Neuron (in vitro differentiated cells): Measurements from ENCODE around the gene CRADD.
"Not testable (repeated sequence)": the region's sequence is repeated elsewhere in the genome, so short reads cannot be mapped to it uniquely, and the experiment has no call there.

Experiments used
- H2AFZ ChIP-seq: one replicate; pipeline ENCODE4 v1.6.1; 2013; ENCODE audit warnings: low read depth, mild to moderate bottlenecking, inconsistent platforms, low read length, moderate library complexity
- H3K27me3 ChIP-seq: one replicate; pipeline ENCODE4 v1.6.1; 2013; ENCODE audit warnings: low read length; ENCODE audit not compliant: insufficient read depth
- H3K36me3 ChIP-seq: one replicate; pipeline ENCODE4 v1.6.1; 2013; ENCODE audit warnings: low read length; ENCODE audit not compliant: insufficient read depth
- H3K4me1 ChIP-seq: one replicate; pipeline ENCODE4 v1.6.1; 2013; ENCODE audit warnings: low read length; ENCODE audit not compliant: insufficient read depth
- H3K4me3 ChIP-seq: 2 replicates; pipeline ENCODE4 v1.5.1; 2013; ENCODE audit warnings: mild to moderate bottlenecking, low read length, moderate library complexity
- H3K9me3 ChIP-seq: one replicate; pipeline ENCODE4 v1.6.1; 2013; ENCODE audit warnings: low read length

The CRADD gene

GRCh38 chr12:93795352-93795751, 118.2 kb downstream of the CRADD start:
- H2AFZ ChIP-seq: no peak overlapping the region
- H3K36me3 ChIP-seq: no peaks in the 10 kb centered on the region
- H3K27me3 ChIP-seq: no peaks in the 10 kb centered on the region
- H3K4me1 ChIP-seq: no peaks in the 10 kb centered on the region
- no peak overlapping the region for H3K4me3 ChIP-seq
- no peaks in the 10 kb centered on the region for H3K9me3 ChIP-seq

GRCh38 chr12:93796729-93797128, 119.6 kb downstream of the CRADD start:
- no peaks in the 10 kb centered on the region for H3K27me3 ChIP-seq
- no peak overlapping the region for H3K4me3 ChIP-seq
- no peaks in the 10 kb centered on the region for H3K36me3 ChIP-seq
- H3K4me1 ChIP-seq: no peaks in the 10 kb centered on the region
- H2AFZ ChIP-seq: no peak overlapping the region
- H3K9me3 ChIP-seq: no peaks in the 10 kb centered on the region

GRCh38 chr12:93798279-93799151, 121.3 kb downstream of the CRADD start:
- Histone ChIP-seq H3K27me3 (no peaks in the 10 kb centered on the region), H3K36me3 (no peaks in the 10 kb centered on the region), H3K4me3 (no peak overlapping the region), H3K9me3 (no peaks in the 10 kb centered on the region), H3K4me1 (peaks cover 4% of the 10 kb centered on the region), H2AFZ (no peak overlapping the region)

- H2AFZ ChIP-seq, H3K9me3 ChIP-seq, H3K27me3 ChIP-seq, H3K36me3 ChIP-seq, H3K4me3 ChIP-seq: not testable (repeated sequence)
- H3K4me1 ChIP-seq: peaks cover 20% of the 10 kb centered on the region
These were observed 124.5 kb downstream of the CRADD start for GRCh38 chr12:93801666-93802065.

- Histone ChIP-seq H3K36me3 (no peaks in the 10 kb centered on the region), H3K27me3 (no peaks in the 10 kb centered on the region), H3K4me3 (no peak overlapping the region), H2AFZ (no peak overlapping the region), H3K9me3 (no peaks in the 10 kb centered on the region), H3K4me1 (peaks cover 20% of the 10 kb centered on the region)
These were observed 125.1 kb downstream of the CRADD start for GRCh38 chr12:93802293-93802692.

- H3K9me3 ChIP-seq: no peaks in the 10 kb centered on the region
These were observed 125.7 kb downstream of the CRADD start for GRCh38 chr12:93802698-93803423.

GRCh38 chr12:93803424-93803807, 126.2 kb downstream of the CRADD start:
- Histone ChIP-seq H3K9me3 (no peaks in the 10 kb centered on the region), H3K4me3 (no peak overlapping the region), H3K27me3 (no peaks in the 10 kb centered on the region), H3K36me3 (no peaks in the 10 kb centered on the region), H2AFZ (no peak overlapping the region), H3K4me1 (peaks cover 20% of the 10 kb centered on the region)

More at GRCh38 chr12:93802698-93803423, 125.7 kb downstream of the CRADD start:
- no peak overlapping the region for H3K4me3 ChIP-seq
- no peaks in the 10 kb centered on the region for H3K36me3 ChIP-seq
- H3K27me3 ChIP-seq: no peaks in the 10 kb centered on the region
- no peak overlapping the region for H2AFZ ChIP-seq
- H3K4me1 ChIP-seq: peaks cover 20% of the 10 kb centered on the region

GRCh38 chr12:93804392-93805179, 127.4 kb downstream of the CRADD start:
- no peaks in the 10 kb centered on the region for H3K36me3 ChIP-seq
- no peaks in the 10 kb centered on the region for H3K9me3 ChIP-seq
- H3K4me3 ChIP-seq: no peak overlapping the region
- no peak overlapping the region for H2AFZ ChIP-seq
- peaks cover 20% of the 10 kb centered on the region for H3K4me1 ChIP-seq
- H3K27me3 ChIP-seq: no peaks in the 10 kb centered on the region

GRCh38 chr12:93805736-93806141, 128.6 kb downstream of the CRADD start:
- Histone ChIP-seq H3K9me3 (no peaks in the 10 kb centered on the region), H3K27me3 (no peaks in the 10 kb centered on the region), H3K36me3 (no peaks in the 10 kb centered on the region), H3K4me3 (no peak overlapping the region), H3K4me1 (peaks cover 20% of the 10 kb centered on the region), H2AFZ (no peak overlapping the region)

- no peak overlapping the region for H2AFZ ChIP-seq
- no peak overlapping the region for H3K4me3 ChIP-seq
- H3K27me3 ChIP-seq: no peaks in the 10 kb centered on the region
- peaks cover 22% of the 10 kb centered on the region for H3K4me1 ChIP-seq
- H3K36me3 ChIP-seq: no peaks in the 10 kb centered on the region
- H3K9me3 ChIP-seq: no peaks in the 10 kb centered on the region
These were observed 130.2 kb downstream of the CRADD start for GRCh38 chr12:93807354-93807753.

GRCh38 chr12:93808169-93808899, 131.2 kb downstream of the CRADD start:
- H2AFZ ChIP-seq: no peak overlapping the region
- no peaks in the 10 kb centered on the region for H3K27me3 ChIP-seq
- H3K9me3 ChIP-seq: no peaks in the 10 kb centered on the region
- H3K36me3 ChIP-seq: no peaks in the 10 kb centered on the region
- peaks cover 20% of the 10 kb centered on the region for H3K4me1 ChIP-seq
- no peak overlapping the region for H3K4me3 ChIP-seq

- H3K27me3 ChIP-seq: no peaks in the 10 kb centered on the region
- H2AFZ ChIP-seq: no peak overlapping the region
- no peaks in the 10 kb centered on the region for H3K9me3 ChIP-seq
- peaks cover 3% of the 10 kb centered on the region for H3K4me1 ChIP-seq
- no peak overlapping the region for H3K4me3 ChIP-seq
- H3K36me3 ChIP-seq: no peaks in the 10 kb centered on the region
These were observed 135.5 kb downstream of the CRADD start for GRCh38 chr12:93812626-93813025.
